Measurements from ENCODE around the gene PIK3R4.

The PIK3R4 gene

GRCh38 chr3:130687327-130687726, 59.3 kb downstream of the PIK3R4 start:
- no peak for DNase-seq

DNA sequence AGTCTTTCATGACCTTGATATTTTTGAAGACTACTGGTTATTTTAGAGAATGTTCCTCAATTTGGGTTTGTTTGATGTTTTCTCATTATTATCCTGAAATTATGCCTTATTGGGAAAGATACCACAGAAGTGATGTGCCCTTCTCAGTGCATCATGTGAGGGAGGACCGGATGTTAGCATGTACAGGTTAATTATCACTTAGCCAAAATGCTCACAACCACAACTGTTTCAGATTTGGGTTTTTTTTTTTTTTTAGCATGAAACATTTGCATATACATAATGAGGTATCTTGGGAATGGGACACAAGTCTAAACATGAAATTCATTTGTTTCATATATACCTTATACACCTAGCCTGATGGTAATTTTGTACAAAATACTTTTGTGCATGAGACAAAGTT, 59.8 kb downstream of the PIK3R4 start:
- no peak for DNase-seq

GRCh38 chr3:130682131-130682530, 64.5 kb downstream of the PIK3R4 start:
- no peak for DNase-seq

- no peak for DNase-seq
Observed at GRCh38 chr3:130679218-130679617, 67.4 kb downstream of the PIK3R4 start.

DNA sequence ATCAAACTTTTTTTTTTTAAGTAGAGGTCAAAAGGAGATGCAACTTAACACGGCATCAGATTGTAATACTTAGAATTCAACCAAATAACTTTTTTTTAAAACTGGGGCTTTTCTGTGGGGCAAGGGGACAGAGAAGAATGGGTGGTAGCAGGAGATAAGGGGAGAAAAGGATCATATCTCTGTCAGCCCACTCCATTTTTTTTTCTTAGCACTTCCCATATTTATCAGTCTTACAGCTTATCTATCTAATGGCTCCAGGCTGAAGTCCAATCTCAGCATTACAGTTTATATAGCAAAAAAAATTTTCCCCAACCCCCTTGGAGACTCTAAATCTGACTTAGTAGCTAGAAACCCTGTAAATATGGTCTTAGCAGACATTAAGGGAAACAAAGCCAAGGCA, 69.3 kb downstream of the PIK3R4 start:
- DNase-seq, result no peak

DNA sequence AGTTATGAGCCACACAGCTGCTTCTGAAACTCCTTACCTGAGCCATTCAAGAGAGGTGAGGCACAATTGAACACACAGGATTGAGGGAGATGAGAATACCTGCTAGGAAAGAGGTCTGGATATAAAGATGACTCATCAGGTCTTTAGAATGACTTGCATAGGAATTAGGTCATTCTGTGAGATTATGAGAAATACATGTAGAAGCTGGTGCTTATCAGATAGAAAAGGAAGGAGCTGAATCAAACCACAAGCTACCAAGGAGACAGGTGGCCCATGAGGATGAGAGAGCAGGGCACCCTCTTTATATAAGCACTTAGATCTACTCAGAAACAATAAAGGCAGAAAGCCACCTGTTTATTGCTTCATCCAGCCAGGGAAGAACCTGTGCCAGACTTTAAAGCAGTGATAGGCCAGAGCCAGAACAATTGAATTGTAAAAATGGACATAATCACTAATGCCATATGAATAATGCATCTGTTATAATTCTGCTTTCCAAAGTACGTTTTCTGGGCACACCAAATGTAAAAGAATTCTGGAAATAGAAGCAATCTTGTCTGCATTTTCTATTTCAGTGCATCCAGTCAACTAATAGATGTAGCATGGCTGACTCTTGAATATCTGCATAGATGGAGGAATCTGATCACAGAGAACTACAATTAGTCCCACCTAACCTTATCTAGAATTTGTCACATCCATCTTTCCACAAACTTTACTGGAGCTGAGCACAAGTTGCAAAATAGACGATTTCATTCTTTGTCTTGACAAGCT, 74.9 kb downstream of the PIK3R4 start:
- no peak for DNase-seq

DNA sequence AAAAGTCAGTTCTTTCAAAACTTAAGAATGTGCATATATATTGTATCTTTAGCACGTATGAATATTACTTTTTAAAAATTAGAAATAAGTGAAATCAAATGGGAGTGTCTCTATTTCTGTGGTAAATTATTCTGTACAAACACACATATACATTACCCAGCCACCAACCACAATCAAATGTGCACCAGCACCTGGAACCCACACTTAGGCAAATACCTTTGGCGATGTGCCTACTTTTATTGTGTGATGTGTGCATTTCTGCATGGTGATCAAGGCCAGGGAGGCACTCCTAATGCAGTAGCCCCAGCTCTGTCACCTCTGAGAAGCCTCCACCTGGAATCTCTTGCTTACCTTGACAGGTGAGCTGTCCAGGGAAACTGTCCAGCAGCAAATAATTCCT, 76.9 kb downstream of the PIK3R4 start:
- no peak for DNase-seq

DNA sequence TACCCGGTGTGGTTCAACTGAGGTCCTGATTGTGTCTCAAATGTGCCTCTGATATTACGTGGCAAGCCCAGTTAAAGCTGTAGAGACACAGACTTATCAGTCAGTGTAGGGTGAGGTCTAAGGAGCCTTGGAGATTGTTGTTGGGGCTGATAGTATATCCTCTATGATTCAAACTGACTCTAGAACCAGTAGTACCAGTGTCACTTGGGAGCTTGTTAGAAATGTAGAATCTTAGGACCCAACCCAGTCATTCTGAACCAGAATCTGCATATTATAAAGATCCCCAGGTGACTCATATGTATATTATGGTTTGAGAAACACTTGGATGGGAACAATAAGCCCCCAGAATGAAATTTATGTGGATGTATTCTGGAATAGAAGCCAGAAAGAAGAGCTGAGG, 83.5 kb downstream of the PIK3R4 start:
- DNase-seq, result no peak

GRCh38 chr3:130662501-130662996, 84.1 kb downstream of the PIK3R4 start:
- DNase-seq, result no peak

DNA sequence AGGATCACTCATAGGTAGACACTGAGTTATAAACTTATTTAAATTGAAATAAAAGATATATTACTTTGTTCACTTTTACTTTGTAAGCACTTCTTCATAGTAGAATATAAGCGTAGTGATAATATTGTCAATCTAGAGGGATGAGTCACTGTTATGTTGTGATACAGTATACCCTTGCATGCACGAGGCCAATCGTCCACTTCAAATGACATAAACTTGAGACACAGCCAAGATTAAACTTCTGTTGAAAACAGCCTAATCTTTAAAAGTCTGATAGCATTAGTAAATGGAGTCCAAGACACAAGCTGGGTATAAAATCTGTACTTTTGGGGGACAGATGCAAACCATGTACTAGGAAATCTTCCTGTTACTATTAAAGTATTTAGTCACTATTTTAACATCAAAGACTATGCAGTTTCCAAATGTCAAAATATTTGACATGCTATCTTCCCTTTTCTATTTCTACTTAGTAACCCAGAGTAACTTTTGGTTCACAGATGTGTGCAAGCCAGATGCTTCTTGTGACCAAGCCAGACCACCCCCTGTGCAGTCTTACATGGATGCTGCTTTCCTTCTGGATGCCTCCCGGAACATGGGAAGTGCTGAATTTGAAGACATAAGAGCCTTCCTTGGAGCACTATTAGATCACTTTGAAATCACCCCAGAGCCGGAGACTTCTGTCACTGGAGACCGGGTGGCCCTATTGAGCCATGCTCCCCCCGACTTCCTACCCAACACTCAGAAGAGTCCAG, 85.3 kb downstream of the PIK3R4 start:
- no peak for DNase-seq

DNA sequence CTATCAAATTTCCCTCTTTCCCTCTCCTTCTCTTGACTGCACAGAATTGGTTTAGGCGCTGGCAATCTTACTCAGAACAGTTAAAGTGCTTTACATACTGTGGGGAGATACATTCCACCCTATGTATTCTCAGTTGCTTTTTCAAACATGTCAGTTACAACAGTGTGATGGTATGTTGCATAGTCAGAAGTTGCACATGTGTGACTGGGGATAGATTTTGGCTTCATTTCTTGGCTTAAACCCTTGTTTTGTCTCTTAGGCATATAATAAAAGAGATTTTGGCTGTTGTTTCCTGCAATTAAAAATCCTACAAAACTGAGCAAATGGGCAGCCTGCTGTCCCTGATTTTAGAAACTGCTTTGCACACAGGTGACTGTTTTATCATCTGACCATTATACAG, 86.7 kb downstream of the PIK3R4 start:
- no peak for DNase-seq

DNA sequence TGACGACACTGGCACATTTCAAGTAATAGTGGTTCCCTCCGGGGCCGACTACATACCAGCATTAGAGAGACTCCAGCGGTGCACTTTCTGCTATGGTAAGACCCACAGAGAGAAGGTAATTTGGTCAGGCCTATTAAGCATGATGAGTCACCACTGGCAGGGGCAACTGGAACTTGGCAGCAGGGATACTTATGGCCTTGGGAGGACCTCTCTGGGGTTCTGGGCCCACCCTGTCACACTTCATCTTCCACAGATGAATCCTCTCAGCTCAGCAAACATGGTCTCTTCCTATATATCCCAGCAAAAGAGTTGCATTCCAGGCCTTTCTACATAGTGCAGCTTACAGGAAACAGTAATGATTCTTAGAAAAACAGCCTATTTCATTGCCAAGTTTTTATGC, 88.0 kb downstream of the PIK3R4 start:
- no peak for DNase-seq

GRCh38 chr3:130656627-130657026, 90.0 kb downstream of the PIK3R4 start:
- no peak for DNase-seq

DNA sequence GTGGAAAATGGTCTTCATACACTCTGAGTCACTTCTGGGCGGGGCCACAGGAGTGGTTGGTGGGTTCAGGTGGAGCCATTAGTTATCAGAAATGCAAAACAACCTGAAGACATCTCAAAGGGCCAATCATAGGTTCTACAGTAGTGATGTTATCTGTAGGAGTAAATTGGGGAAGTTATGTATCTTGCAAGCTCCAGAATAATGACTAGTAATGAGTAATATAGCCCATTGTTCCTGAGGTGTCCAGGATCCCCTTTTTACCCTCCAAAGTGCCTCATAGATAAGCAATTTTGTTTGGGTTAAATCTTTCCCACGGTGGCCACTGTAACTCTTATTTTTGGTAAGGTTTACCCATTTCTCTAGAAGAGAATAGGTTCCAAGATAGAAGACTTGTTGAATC, 91.7 kb downstream of the PIK3R4 start:
- no peak for DNase-seq

DNA sequence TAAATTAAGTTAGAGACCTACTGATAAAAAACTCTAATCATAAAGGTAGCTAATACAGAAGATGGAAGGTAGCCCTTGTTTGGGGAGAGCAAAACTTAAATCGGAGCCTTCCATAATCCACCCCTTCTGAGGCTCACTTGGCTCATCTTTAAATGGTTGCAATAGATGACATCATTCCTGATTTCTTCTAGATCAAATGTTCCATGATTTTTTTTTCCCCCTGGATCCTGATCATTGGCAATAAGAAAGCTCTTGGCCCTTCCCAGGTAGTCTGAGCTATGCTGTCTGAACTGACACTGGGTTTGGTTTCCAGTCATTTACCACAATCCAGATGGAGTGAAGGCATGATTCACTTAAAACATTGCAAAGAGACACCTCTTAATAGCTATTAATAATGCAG, 92.5 kb downstream of the PIK3R4 start:
- DNase-seq, result no peak

DNA sequence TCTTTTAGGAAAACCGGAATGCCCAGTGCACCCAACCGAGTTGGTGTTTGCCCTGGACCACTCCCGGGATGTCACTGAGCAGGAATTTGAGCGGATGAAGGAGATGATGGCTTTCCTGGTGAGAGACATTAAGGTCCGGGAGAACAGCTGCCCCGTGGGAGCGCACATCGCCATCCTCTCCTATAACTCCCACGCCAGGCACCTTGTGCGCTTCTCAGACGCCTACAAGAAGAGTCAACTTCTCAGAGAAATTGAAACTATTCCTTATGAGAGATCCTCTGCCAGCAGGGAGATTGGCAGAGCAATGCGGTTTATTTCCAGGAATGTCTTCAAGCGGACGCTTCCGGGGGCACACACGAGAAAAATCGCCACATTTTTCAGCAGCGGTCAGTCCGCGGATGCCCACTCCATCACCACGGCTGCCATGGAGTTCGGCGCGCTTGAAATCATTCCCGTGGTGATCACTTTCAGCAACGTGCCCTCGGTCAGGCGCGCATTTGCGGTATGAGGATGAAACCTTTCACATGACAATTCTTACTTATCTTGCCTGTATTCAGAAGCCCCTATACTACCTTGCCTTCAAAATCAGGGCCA, 97.5 kb downstream of the PIK3R4 start:
- no peak for DNase-seq

GRCh38 chr3:130648293-130648692, 98.3 kb downstream of the PIK3R4 start:
- no peak for DNase-seq

- DNase-seq, result no peak
Observed at GRCh38 chr3:130645261-130645660, 101.4 kb downstream of the PIK3R4 start.

DNA sequence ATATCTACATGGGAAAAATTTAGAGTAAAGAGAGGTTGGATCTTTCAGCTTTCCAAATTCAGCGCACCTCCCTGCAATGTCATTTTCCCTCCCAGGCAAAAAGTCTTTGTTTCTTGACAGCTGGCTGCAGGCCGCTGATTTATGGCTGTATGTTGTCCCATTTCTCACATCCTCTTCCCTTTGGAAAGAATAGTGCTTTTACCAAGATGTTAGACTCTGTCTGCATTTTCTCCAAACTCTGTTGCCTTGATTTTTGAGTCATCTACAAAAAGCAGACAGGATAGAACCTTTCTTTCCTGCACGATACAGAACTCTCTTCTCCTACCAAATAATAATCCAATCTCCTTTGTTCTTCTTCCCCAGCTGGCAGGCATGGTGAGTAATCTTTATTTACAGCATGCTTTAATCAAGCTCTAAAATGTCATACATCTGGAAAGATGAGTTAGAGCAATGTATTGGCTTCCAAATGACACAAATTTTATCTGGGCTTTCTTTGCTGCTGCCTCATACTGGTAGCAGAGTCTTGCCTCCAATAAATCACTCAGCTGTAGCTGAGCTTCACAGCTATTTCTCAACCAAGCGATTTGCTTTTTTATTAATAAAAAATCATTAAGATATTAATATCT, 101.9 kb downstream of the PIK3R4 start:
- no peak for DNase-seq

DNA sequence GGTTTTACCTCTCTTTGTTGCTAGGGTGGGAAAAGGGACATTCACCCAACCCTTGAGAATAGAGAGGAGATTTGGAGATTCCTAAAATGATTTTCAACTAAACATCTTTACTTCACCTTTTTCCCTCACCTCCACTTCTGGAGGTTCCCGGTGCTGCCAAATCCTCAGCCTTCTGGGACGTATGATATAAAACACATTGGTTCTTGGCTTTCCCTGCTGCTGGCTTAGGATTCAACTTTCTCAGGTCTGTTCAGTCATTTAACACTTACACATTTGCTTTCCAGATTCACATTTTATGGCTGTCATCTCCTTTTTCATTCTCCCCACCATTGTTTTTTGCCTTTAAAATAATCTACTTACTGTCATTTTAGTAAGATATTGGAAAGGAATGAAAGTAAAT, 106.6 kb downstream of the PIK3R4 start:
- no peak for DNase-seq

DNA sequence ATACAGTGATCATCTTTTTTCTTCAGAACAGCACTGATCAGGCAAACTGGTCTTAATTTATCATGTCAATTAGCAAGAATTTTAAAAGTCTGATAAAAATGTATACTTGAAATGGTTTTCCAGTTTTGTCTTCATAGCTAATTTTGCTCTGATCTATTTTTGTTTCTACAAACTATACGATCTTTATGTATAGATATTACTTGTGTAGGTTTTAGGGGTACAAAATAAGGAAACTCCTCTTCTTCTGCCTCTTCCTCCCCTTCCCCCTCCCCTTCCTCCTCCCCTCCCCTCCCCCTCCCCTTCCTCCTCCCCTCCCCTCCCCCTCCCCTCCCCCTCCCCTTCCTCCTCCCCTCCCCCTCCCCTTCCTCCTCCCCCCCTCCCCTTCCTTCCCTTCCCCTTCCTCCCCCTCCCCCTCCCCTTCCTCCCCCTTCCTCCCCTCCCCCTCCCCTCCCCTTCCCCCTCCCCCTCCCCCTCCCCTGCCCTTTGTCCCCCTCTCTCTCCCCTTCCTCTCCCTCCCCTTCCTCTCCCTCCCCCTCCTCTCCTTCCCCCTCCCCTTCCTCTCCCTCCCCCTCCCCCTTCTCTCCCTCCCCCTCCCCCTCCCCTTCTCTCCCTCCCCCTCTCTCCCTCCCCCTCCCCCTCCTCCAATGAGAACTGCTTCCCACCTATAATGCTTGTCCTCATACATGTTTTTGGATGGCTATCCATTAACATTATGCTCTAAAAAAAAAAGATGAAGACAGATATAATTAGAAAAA, 110.0 kb downstream of the PIK3R4 start:
- DNase-seq, result no peak

DNA sequence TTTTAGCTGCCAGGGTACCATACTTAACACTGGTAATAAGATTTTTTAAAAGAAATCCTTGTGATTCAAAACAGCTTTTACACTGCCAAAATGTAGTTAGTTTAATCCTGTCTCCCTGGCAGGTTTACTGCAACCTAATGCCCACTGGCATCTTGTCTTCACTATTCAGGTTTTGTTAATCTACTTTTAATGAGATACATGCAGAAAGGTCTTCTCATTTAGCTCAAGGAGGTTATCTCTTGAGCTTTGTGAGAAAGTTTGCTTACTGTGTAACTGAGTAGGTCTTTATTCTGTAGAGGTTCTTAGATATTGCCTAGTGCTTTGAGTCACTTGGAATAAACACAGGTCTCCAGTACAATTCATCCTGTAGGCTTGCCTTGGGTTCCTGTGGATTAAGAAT, 110.7 kb downstream of the PIK3R4 start:
- DNase-seq, result no peak

- no peak for DNase-seq
Observed at GRCh38 chr3:130635285-130635684, 111.3 kb downstream of the PIK3R4 start.
